Right lobe of liver (tissue), 4 donors: ENCODE results near the gene STX3.

ENCODE experiments used
- POLR2A ChIP-seq: fragments of 450-650 bp; IDR thresholded peaks from one replicate; pipeline ENCODE4 v1.6.1; 2017; ENCODE audit warnings: antibody characterized with exemption, mild to moderate bottlenecking
- TF ChIP-seq, protein P1 (sequence below), 4 donors: fragments of 200-600 bp in 3 of 4; fragments of 450-650 bp in 1 of 4; IDR thresholded peaks; one replicate each; pipeline versions ENCODE4 v1.5.1 to v1.8.0; 2016 to 2022; ENCODE audit warnings: antibody characterized with exemption in 4 of 4, mild to moderate bottlenecking in 2 of 4
- donor health status: DM: no; HTN: no; CAD: no.
- donor health status: DM: no; HTN: no; CAD: no.
- donor health status: DM: no; HTN: yes; CAD: no.

- TF ChIP-seq, protein P1, sequence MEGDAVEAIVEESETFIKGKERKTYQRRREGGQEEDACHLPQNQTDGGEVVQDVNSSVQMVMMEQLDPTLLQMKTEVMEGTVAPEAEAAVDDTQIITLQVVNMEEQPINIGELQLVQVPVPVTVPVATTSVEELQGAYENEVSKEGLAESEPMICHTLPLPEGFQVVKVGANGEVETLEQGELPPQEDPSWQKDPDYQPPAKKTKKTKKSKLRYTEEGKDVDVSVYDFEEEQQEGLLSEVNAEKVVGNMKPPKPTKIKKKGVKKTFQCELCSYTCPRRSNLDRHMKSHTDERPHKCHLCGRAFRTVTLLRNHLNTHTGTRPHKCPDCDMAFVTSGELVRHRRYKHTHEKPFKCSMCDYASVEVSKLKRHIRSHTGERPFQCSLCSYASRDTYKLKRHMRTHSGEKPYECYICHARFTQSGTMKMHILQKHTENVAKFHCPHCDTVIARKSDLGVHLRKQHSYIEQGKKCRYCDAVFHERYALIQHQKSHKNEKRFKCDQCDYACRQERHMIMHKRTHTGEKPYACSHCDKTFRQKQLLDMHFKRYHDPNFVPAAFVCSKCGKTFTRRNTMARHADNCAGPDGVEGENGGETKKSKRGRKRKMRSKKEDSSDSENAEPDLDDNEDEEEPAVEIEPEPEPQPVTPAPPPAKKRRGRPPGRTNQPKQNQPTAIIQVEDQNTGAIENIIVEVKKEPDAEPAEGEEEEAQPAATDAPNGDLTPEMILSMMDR (IDR thresholded peaks at IDR 0.05) = no peak
- no peak for TF ChIP-seq POLR2A
Observed at GRCh38 chr11:59801981-59802638, 46.9 kb downstream of the STX3 start.
